CD4-positive, alpha-beta T cell treated with Interleukin-12 subunit alpha and Interleukin-12 subunit beta, for 1 hour (primary cell): Measurements from ENCODE around the gene ARHGAP15.

Source experiments
- DNase-seq: peaks from one replicate; pipeline ENCODE4 v3.0.0-alpha.2; 2020

ARHGAP15 gene

GRCh38 chr2:143740431-143740830 is 611.2 kb downstream of the ARHGAP15 start:
- no peak for DNase-seq

DNA sequence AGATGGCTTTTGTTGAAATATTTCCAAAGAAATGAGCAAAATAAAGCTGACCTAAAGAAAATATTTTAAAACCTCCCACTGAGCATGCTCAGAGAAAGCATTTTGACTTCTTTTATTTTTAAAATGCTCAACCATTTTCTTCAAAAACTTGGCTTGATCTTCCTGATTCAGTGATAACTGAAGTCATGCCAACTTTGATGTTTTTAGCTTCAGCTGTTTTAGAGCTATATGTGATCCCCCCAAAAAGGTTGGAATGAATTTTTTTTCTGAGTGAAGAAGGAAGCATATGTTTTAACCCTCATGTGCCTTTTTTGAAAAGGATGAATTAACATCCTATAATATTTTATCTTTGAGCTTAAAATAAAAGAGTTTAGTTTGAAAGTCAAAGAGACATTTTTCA is 612.0 kb downstream of the ARHGAP15 start:
- DNase-seq, result no peak

DNA sequence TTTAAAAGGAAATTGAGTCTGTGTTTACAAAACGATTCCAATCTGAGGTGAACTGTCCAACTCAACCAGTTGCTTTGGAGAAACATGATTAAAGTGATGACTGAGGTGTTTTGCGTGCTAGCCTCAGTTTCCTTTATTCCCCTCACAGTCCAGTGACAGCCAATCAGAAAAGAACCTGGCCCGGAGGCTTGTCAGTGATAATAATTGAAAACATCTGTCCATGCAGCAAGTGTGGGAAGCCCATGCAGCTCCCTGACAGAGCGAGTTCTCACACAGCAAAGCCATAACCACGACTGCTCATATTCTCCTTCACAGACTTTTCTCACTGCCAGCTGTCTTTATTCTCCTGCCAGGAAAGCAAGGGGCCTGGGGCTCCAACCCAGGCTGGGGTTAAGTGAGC is 613.4 kb downstream of the ARHGAP15 start:
- DNase-seq, result no peak

- DNase-seq, result no peak
Measured at GRCh38 chr2:143744114-143744513, 614.9 kb downstream of the ARHGAP15 start.

DNA sequence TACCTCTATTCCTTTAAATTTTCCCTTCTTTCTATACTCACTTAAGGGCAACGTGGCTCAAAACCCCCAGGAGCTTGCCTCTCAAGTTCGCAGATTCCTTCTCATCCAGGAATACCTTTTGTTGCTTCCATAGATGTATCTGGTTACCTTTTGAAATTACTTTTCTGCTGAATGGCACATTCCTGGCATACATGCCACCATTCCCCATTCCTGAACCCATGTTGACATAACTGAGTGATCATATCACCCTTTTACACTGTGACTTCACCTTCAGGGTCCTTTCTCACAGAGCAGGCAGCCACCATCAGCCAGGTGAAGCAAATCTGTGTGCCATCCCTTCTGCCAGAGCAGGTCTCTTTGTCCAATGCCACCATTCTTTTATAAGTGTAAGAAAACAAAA is 615.8 kb downstream of the ARHGAP15 start:
- DNase-seq, result no peak

DNA sequence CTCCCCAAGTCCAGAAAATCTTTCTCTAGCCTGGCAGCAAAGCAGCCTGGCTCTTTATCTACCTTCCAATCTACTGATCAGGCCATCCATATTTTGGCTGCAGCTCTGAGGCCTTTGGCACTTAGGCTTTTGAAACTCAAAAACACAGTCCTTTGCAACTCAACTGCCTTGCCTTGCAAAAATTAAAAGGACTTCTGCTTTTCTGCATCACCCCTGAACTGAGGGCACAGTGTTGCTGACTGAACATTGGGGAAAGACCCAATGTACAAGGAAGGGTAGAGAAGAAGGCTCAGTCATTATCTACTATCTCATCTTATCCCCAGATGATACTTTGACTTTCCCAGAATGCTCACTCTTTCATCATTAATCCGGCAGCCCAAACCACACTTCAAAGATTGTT is 625.5 kb downstream of the ARHGAP15 start:
- DNase-seq, result no peak

DNA sequence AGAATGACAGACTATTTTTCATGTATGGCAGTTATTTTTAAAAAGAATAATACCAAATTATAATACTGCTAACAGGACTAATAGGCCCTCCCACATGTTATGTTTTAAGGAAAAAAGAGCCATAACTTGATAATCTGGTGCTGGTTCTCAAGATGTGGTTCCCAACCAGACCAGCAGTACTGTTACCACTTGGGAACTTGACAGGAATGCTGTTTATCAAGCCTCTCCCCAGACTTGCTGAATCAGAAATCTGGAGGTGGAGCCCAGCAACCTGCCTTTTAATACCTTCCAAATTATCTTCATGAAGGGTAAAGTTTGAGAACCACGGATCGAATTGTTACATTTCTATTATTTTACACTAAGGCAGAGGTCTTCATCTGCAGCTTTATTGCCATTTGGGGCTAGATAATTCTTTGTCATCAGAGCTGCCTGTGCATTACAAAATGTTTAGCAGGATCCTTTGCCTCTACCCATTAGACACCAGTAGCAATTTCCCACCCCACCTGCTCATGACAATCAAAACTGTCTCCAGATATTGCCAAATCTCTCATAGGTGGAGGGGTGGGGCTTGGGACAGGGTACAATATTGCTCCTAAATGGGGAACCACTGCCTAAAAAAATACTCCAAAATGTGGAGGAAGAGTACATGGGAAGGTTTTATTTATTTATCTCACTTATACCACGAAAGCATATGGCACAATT is 629.6 kb downstream of the ARHGAP15 start:
- no peak for DNase-seq

DNA sequence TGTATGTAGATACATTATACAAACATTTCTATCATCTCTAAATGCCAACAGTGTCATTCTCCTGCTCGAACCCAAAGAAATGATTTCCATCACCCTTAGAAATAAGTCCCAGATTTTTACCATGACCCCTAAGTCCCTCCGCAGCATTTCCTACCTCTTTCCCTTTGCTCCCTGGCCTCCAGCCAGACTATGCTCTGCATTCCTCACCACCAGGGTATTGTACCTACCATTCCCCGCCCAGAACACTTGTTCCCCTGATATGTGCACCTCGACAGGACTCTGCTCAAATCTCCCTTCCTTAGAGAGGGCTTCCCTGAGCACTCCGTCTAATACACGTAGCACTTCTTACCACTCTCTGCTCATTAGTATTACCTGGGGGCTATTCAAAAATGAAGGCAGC is 630.2 kb downstream of the ARHGAP15 start:
- no peak for DNase-seq

- no peak for DNase-seq
Measured at GRCh38 chr2:143762176-143762928, 633.1 kb downstream of the ARHGAP15 start.

DNA sequence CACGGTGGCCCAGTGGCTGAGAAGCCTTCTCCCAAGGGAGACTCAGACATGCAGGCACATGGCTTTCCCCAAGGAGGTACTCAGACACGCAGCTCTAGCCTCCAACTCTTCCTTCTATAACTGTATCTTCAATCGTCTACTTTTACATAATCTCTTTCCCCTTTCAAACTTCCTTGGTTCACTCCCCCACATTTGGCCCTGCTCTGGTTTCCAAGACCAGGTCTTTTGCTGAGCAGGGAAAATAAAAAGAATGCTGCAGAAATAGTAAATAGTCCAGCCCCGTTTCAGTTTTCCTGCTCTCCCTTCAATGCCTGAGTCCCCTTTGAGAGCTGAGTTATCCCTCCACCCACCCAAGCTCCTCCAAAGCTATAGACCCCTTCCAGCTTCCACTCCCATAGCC is 635.0 kb downstream of the ARHGAP15 start:
- DNase-seq, result no peak

DNA sequence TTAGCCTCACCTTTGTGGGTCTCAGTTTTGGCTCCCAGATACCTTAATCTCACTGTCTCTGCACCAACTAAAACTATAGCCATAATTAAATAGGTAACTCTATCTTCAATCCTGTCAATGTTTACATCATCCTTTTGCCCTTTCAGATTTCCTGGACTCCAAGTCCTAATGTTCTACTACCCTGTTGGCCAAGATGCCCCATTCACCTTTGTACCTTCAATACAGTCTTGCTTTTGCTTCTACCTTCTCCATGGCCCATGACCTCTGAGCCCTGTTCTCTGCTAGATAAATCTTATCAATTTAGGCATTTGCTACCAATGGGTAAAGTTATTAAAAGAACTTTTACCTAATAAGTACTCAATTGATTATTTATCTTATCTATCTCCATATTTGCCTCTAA is 635.5 kb downstream of the ARHGAP15 start:
- no peak for DNase-seq

DNA sequence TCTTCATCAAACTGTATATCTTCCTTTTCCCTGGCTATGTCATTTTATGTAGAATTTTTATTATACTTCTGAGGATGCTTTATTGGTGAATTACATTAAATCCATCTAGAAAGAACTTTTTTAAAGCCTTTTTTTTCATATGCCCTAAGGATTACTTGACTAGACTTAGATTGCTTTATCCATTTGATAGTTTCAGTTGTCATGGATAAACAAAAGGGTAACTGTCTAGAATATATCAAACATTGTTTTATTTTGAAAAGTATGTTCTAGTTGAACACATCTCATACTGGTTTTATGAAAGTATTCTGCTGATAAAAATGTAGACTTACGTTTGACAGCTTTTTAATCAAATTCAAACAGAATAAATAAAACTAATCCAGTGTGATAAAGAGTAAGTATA is 639.8 kb downstream of the ARHGAP15 start:
- DNase-seq, result no peak

DNA sequence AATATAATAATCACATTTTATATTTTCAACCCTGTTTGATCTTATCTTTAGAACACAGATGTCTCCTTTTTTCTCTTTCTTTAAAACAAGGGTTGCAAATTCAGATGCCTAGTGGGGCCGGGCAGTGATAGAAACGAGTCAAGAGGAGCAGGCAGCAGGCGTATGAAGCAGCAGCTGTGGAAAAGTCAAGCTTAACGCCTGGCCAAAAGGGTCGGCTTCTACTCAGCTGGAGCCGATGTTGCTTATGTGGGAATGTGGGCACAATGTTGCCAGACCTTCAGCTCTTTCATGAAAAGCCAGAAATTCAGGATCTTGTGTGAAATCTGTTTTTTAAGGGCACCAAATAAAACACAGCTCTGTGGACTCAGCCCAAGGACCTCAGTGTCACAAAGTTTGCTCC is 642.7 kb downstream of the ARHGAP15 start:
- DNase-seq, result no peak

GRCh38 chr2:143776526-143777297 is 647.5 kb downstream of the ARHGAP15 start:
- no peak for DNase-seq

DNA sequence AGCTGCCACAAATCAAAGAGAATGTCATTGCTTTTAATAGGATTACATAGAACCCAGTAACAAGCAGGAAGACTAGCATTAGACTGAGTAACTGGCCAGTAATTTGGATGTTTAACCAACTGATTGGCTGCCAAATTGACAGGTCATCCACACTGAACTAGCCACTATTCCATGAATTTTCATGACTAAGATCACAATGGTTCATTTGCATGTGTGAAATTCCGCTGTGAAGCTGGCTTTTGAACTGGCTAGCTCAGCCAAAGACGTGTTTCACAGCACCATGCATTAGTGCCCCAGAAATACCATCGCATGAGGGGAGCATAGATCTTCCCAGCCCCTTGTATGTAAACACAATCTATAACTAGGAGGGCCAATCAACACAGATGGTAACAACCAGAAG is 649.8 kb downstream of the ARHGAP15 start:
- no peak for DNase-seq

DNA sequence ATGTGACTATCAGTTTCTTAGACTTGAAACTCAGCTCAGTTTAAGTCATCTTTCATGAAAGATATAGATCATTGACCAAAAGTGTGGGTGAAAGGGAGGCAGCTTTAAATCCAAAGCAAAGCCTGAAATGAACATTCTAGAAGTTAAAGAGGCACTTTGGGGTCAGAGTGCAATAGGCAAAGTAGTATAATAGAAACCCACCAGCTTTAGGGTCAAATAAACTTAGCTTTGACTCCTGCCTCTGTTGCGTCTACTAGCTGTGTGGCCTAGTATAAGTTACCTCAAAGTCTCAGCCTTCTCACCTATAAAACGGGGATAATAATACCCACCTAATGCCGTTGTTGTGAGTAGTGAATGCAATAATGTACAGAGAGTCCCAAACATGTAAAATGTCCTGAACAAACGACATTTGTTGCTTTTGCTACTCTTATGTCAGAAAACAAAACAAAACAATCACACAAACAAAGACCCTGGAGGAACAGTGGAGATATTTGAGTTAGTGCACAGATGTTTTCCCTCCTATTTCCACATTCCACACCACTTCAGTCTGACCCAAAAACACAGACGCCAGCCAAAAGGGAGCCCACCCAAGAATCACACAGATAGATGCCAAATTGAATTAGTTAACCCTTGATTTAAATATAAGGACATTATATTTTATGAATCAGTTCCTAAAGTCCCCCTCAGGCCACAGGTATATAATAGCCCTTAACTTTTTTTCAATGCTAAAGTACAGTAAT is 657.0 kb downstream of the ARHGAP15 start:
- no peak for DNase-seq

DNA sequence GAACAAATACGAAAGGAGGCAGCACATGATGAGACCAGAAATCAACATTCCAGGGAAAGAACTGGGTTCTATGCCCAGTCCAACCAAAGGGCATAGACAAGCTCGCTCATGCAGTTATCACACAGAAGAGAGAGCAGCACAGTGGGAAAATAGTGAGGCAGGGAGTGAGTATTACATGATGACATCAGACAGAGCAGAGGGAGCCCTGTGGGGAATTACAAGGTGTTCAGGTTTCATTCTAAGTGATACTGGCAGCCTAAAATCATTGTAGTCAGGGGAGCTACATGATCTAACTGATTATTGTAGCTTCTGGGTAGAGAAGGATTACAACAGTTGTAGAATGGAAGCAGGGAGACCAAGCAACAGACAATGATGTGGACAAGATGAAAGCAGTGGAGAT is 658.5 kb downstream of the ARHGAP15 start:
- no peak for DNase-seq

GRCh38 chr2:143792602-143793001 is 663.4 kb downstream of the ARHGAP15 start:
- no peak for DNase-seq

- DNase-seq, result no peak
Measured at GRCh38 chr2:143793381-143793780, 664.2 kb downstream of the ARHGAP15 start.

- no peak for DNase-seq
Measured at GRCh38 chr2:143796051-143796450, 666.8 kb downstream of the ARHGAP15 start.

DNA sequence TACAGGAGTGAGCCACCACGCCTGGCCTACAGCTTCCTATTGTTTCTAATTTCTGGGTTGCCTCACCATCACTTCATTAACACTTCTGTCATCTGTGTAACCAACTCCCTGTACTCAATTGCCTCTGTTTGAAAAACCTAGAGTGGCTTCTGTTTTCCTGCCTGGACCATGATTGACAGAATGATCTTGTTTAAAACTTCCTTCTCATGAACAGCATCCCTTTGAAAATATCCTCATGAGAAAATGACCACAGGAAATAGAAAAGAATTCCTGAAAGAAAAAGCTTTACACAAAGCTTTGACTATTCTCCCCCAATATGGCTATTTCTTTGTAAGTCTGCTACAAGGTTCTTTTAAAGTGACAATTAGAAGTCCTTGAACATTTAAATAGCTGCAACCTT is 672.3 kb downstream of the ARHGAP15 start:
- DNase-seq, result no peak

GRCh38 chr2:143802242-143802641 is 673.0 kb downstream of the ARHGAP15 start:
- DNase-seq, result no peak
